Stimulated activated CD4-positive, alpha-beta T cell treated with anti-CD3 and anti-CD28 coated beads, Interleukin-12 subunit alpha, Interleukin-12 subunit beta, amount 100 ng/mL, for 24 hours (primary cell): ENCODE results near the gene ZNF793.
A peak's percentile ranks its signal among the peaks of the same experiment; 100 is the strongest.

Source experiments
- DNase-seq, 2 experiments: peaks; one replicate each; pipeline ENCODE4 v3.0.0-alpha.2; 2020; ENCODE audit warnings: low read depth in 2 of 2

ZNF793 gene

DNA sequence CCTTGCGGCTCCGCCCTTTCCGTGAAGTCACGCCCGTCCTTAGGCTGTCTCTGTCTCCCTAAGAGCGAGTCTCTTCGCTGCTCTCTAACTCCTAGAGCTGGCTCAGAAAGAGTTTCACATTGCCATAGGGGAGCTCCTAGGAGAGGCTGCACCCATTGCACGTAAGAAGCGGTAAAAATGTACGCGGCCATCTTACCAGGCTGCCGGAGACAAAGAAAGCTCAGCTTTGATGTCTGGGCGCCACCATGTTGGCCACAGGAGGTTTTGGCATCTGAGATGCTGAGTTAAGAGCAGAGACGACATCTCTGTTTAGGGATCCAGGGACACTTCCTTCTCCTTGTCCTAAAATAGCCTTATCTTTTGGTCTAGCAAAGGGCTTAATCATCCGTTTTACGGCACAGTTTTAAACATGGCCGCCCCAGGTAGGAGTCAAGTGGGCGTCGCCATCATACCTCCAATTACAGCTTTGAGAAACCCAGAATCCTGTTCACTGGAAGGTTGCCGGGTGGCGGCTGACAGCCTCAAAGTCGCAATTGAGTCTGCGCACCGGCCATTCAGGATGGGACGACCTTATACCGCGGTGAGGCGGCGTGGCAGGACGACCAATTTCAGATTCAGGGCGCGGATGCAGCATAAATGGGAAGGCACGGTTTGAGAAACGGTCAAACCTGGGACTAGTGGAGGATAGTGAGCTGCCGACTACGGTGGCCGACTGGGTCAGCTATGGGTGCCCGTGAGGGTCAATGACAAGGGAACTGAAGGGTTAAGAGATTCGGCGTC is at the start of gene ZNF793:
TSS of gene ZNF793 (plus strand) at position 553 of the 780 bp plus-strand sequence. CDS start 16,501 bp downstream, outside the sequence.
- peak; percentile 59 to 70 for DNase-seq

DNA sequence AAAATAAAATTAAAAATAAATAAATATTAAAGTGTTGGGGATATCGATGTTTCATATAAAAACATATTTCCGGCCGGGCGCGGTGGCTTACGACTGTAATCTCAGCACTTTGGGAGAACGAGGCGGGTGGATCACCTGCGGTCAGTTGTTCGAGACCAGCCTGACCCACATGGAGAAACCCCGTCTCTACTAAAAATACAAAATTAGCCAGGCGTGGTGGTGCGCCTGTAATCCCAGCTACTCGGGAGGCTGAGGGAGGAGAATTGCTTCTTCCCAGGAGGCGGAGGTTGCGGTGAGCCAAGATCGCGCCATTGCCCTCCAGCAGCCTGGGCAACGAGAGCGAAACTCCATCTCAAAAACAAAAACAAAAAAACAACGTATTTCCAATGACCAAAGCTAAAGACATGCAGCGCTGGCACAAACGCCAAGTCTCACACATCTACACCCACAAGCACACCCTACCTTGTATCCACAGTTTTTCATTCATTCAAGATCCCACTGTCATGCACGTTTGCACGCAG is 40.4 kb upstream of the ZNF793 start:
- no peak for DNase-seq

DNA sequence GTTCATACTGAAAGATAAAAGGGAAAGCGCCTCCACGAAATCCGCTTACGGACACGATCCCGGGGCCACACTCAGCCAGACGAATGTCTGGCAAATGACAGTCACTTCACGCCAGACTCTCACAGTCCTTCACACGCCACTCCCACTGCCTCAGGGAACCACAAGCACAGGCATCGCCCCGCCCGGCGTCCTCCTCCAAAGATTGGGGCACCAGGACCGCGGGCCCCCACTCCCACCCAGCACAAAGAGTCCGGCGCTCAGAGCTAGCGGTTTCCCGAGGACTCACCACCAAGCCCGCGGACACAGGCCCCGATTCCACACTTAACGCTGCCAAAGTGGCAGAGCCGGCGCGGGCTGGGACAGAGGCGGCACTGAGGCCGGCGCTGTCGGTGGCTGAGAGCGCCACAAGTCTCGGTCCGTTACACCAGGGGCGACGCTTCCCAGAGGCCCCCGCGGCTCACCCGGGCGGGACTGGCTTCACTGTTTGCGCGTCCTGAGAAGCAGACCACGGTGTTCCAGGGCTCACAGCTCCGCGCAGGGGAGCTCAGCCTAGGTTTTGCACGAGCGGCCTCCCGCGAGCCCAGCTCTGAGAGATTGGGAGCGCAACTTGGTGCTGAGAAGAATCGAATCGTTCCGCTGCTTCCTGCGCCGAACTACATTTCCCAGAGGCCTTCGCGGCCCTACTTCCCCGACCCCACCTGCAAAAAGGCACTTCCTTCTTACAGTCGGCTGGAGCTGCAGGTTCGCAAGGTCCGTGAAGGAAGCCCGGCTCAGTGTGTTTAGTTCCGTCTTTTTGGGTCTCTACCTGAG is 39.7 kb upstream of the ZNF793 start, which contains the start of gene ZNF569:
TSS of gene ZNF569 (minus strand) at position 647 of the 810 bp plus-strand sequence. CDS start 22,523 bp downstream, outside the sequence.
- peak; percentile 79 for DNase-seq

GRCh38 chr19:37467608-37468090 is 39.1 kb upstream of the ZNF793 start:
- DNase-seq, result no peak

DNA sequence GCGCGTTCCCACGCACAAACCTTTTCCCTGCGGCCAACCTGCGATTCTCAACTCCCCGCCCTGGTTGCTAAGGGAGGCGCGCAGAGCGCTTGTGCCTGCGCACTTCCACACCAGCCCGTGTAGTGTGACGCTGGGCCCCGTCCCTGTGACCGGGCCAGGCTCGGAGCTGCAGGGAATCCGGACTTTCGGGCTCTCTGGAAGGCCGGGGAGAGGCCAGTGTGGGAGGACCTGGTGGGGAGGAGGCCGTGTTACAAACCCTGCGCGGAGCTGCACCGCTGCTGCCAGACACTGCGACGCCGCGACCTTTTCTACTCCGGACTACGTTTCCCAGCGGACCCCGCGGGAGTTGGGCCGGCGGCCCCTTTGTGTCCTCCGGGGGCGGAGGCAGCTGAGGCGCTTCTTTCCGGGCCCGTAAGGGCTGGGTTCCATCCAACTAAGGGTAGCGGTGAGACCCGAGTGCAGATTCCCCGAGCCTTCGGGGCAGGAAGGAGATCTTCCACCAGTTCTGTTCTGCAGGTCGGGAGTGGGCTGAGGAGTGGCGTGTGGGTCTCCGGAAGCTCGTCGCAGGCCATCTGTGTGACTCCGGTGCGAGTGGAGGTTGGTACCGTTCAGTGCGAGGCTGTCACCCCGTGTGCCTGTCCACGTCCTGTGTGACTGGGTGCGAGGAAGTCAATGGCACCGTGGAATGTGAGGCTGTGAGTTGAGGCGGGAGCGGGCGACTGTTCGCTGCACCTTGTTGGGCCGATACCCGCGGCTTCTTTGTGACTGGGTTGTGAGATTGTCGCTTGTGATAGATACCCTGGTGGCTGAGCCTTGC is 37.6 kb upstream of the ZNF793 start, which contains the start of gene ZNF570:
TSS of gene ZNF570 (plus strand) at position 396 of the 817 bp plus-strand sequence. CDS start 999 bp downstream, outside the sequence.
- peak; percentile 76 for DNase-seq

- DNase-seq, result no peak
These were observed 36.5 kb upstream of the ZNF793 start for GRCh38 chr19:37470216-37470615.

DNA sequence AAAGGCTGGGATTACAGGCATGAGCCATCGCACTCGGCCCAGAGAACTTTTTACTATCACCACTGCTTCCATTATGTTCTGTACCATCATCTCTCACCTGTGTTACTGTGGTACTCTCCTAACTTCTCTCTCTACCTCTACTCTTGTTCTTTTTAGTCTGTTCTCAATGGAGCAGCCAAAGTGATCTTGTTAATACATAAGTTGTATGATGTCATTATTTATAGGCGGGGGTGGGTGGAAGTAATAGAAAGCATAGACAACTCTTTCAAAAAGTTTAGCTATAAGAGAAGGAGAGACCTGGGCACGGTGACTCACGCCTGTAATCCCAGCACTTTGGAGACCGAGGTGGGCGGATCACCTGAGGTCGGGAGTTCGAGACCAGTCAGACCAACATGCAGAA is 34.6 kb upstream of the ZNF793 start:
- DNase-seq, result no peak

- DNase-seq, result no peak
These were observed 22.2 kb upstream of the ZNF793 start for GRCh38 chr19:37484406-37485168.

- no peak for DNase-seq
These were observed 14.5 kb upstream of the ZNF793 start for GRCh38 chr19:37492213-37492612.

- DNase-seq, result no peak
These were observed 767 bp upstream of the ZNF793 start for GRCh38 chr19:37505958-37506386.

GRCh38 chr19:37507167-37507464 is 377 bp downstream of the ZNF793 start:
- DNase-seq, result no peak

- no peak for DNase-seq
These were observed 4.4 kb downstream of the ZNF793 start for GRCh38 chr19:37511186-37511585.

GRCh38 chr19:37511821-37512220 is 5.1 kb downstream of the ZNF793 start:
- no peak for DNase-seq

DNA sequence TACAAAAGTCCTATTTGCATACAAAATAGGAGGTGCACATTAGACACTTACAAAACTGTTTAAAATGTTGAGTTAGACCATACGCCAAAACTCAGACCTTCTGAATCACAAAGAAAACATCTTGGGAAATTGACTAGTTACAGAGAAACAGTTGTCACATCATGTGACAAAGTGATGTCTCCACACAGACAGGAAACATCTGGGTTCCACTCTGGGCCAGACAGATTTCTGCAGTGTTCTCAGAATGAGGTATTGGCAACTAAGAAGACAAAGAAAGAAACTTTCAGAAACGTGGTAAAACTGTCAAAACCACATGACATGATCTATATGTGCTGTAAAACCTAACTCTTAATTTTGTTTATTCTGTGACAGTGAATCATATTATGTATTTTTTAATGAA is 6.7 kb downstream of the ZNF793 start:
- DNase-seq, result no peak

- no peak for DNase-seq
These were observed 13.2 kb downstream of the ZNF793 start for GRCh38 chr19:37519890-37520289.

- DNase-seq, result no peak
These were observed 30.7 kb downstream of the ZNF793 start for GRCh38 chr19:37537391-37537947.

DNA sequence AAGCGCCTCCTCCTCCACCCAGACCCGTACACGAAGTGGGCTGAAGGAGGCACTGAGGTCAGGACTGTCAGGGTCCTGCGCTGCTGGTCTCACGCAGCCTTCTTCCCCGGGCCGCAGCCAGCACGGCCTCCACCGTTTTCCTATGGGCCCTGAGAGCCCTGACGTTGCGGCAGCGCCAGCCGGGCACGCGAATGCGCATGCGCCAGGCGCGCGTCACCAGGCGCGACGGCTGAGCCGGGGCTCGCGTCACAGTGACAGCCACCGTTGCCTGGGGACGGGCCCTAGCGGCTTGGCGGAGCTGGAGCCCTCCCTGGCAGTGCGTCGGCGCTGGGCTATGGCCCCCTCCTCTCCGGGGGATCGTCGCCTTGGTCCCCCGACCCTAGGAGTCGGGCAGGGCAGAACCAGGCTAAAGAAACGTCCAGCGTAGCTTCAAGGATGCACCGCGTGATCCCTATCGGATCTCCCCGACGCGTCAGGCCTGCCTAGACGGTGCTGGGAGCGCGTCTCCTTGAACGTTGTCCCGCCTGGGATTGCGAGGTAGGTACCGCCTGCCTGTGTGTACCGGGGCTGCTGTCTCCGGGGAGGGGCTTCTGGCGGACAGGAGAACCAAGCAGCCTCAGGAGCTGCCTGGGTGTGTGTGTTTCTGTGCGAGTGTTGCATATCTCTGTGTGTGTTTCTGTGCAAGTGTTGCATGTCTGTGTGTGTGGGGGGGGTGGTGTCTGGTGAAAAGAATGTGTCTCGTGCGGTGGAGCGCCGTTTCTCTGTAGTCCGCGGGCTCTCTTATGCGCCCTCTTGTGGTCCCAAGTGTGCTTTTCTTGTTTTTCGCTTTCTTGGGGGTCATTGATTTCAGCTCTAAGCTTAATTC is 44.6 kb downstream of the ZNF793 start:
- peak; percentile 7 to 31 for DNase-seq

- no peak for DNase-seq
These were observed 56.8 kb downstream of the ZNF793 start for GRCh38 chr19:37563518-37563917.

DNA sequence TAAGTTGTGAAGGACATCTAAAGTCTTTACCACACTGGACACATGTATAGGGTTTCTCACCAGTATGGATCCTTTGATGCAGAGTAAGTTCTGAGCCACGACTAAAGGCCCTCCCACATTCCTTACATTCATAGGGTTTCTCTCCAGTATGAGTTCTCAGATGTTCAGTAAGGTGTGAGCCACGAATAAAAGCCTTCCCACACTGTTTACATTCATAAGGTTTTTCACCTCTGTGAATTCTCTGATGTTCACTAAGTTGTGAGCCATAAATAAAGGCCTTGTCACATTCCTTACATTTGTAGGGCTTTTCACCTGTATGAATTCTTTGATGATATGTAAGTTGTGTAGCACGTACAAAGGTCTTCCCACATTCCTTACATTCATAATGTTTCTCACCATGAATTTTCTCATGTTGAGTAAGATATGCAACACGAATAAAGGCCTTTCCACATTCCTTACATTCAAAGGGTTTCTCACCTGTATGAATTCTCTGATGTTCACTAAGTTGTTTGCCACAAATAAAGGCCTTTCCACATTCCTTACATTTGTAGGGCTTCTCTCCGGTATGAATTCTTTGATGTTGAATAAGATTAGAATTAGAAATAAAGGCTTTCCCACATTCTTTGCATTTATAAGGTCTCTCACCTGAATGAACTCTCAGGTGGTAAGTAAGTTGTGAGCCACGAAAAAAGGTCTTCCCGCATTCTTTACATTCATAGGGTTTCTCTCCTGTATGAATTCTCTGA is 58.1 kb downstream of the ZNF793 start:
- DNase-seq, result no peak
